ENCODE data around the gene HHEX.
A peak's percentile ranks its signal among the peaks of the same experiment; 100 is the strongest.

HHEX gene

GRCh38 chr10:92691591-92692079 lies 1.9 kb downstream of the HHEX start:
- peak overlapping the region; percentile 94 for H3K4me3 ChIP-seq (ENCODE audit: low read depth, low read length)
- peak; percentile 48 for TF ChIP-seq POLR2A (IDR thresholded peaks at IDR 0.05; ENCODE audit: extremely low read depth, insufficient read length)
- peak; percentile 93 for TF ChIP-seq MYC (IDR thresholded peaks at IDR 0.05; ENCODE audit: low read depth, low read length)
- TF ChIP-seq CTCF (IDR thresholded peaks at IDR 0.05; ENCODE audit: low read depth, low read length): no peak
- peak; percentile 82 for TF ChIP-seq MAX (IDR thresholded peaks at IDR 0.05; ENCODE audit: low read depth, low read length)
- peak; percentile 93 for DNase-seq (ENCODE audit: low read depth)

GRCh38 chr10:92692080-92692671 lies 2.4 kb downstream of the HHEX start:
- H3K4me3 ChIP-seq (ENCODE audit: low read depth, low read length): peak overlapping the region; percentile 94
- TF ChIP-seq MYC (IDR thresholded peaks at IDR 0.05; ENCODE audit: low read depth, low read length) (no peak), CTCF (IDR thresholded peaks at IDR 0.05; ENCODE audit: low read depth, low read length) (no peak), MAX (IDR thresholded peaks at IDR 0.05; ENCODE audit: low read depth, low read length) (no peak), POLR2A (IDR thresholded peaks at IDR 0.05; ENCODE audit: extremely low read depth, insufficient read length) (no peak)
- DNase-seq (ENCODE audit: low read depth): no peak

GRCh38 chr10:92692697-92693533 lies 3.2 kb downstream of the HHEX start:
- no peak for DNase-seq (ENCODE audit: low read depth)
- no peak for TF ChIP-seq POLR2A (IDR thresholded peaks at IDR 0.05; ENCODE audit: extremely low read depth, insufficient read length)
- TF ChIP-seq MAX (IDR thresholded peaks at IDR 0.05; ENCODE audit: low read depth, low read length): no peak
- no peak for TF ChIP-seq MYC (IDR thresholded peaks at IDR 0.05; ENCODE audit: low read depth, low read length)
- no peak for TF ChIP-seq CTCF (IDR thresholded peaks at IDR 0.05; ENCODE audit: low read depth, low read length)
- H3K4me3 ChIP-seq (ENCODE audit: low read depth, low read length): peak overlapping the region; percentile 94

GRCh38 chr10:92693534-92693893 lies 3.8 kb downstream of the HHEX start:
- TF ChIP-seq MAX (IDR thresholded peaks at IDR 0.05; ENCODE audit: low read depth, low read length) (no peak), POLR2A (IDR thresholded peaks at IDR 0.05; ENCODE audit: extremely low read depth, insufficient read length) (no peak), CTCF (IDR thresholded peaks at IDR 0.05; ENCODE audit: low read depth, low read length) (no peak), MYC (IDR thresholded peaks at IDR 0.05; ENCODE audit: low read depth, low read length) (no peak)
- no peak for DNase-seq (ENCODE audit: low read depth)
- no peak overlapping the region for H3K4me3 ChIP-seq (ENCODE audit: low read depth, low read length)

- no peak overlapping the region for H3K4me3 ChIP-seq (ENCODE audit: low read depth, low read length)
- DNase-seq (ENCODE audit: low read depth): no peak
- TF ChIP-seq CTCF (IDR thresholded peaks at IDR 0.05; ENCODE audit: low read depth, low read length) (no peak), MYC (IDR thresholded peaks at IDR 0.05; ENCODE audit: low read depth, low read length) (no peak), POLR2A (IDR thresholded peaks at IDR 0.05; ENCODE audit: extremely low read depth, insufficient read length) (no peak), MAX (IDR thresholded peaks at IDR 0.05; ENCODE audit: low read depth, low read length) (no peak)
These were observed 6.2 kb downstream of the HHEX start for GRCh38 chr10:92695679-92696605.

All from NB4 (cell line).